GM23338 (cell line): ENCODE data around the gene MON1B. TPM values are rescaled to one million over a fixed set of nuclear protein-coding genes. Genes with fewer than 3 reads are reported as not detected.

Experiments
- ATAC-seq: fragments of 200-7000 bp; cut with Tn5 transposase; 3 replicates; pipeline ENCODE4 v1.9.1; 2020
- DNase-seq: peaks from one replicate; pipeline ENCODE4 v3.0.0-alpha.2; 2015; ENCODE audit warnings: low spot score
- H2AFZ ChIP-seq: fragments of 200-600 bp; sonication (generic); 2 replicates; pipeline ENCODE4 v1.8.0; 2016; ENCODE audit warnings: antibody characterized with exemption, mild to moderate bottlenecking, moderate library complexity
- H3F3A ChIP-seq: fragments of 200-600 bp; sonication (generic); replicated peaks from 2 replicates; pipeline ENCODE4 v1.8.0; 2017; ENCODE audit warnings: antibody characterized with exemption, mixed run types, low read depth
- H3K27ac ChIP-seq: fragments of 200-600 bp; sonication (generic); 2 replicates; pipeline ENCODE4 v1.6.1; 2016; ENCODE audit warnings: low read depth
- H3K27me3 ChIP-seq: fragments of 200-600 bp; sonication (generic); 2 replicates; pipeline ENCODE4 v1.8.0; 2016; ENCODE audit warnings: mild to moderate bottlenecking, mixed run types, moderate library complexity; ENCODE audit not compliant: insufficient read depth
- H3K36me3 ChIP-seq: fragments of 200-600 bp; sonication (generic); 2 replicates; pipeline ENCODE4 v1.8.0; 2016; ENCODE audit warnings: mild to moderate bottlenecking; ENCODE audit not compliant: insufficient read depth
- H3K4me1 ChIP-seq: fragments of 200-600 bp; sonication (generic); 2 replicates; pipeline ENCODE4 v1.8.0; 2016; ENCODE audit warnings: mild to moderate bottlenecking, moderate library complexity; ENCODE audit not compliant: insufficient read depth
- H3K4me2 ChIP-seq: fragments of 200-600 bp; sonication (generic); 2 replicates; pipeline ENCODE4 v1.7.1; 2017; ENCODE audit warnings: mixed run types
- H3K4me3 ChIP-seq: fragments of 200-600 bp; sonication (generic); 2 replicates; pipeline ENCODE4 v1.6.1; 2016; ENCODE audit warnings: mixed run types
- H3K79me2 ChIP-seq: fragments of 200-600 bp; sonication (generic); replicated peaks from 2 replicates; pipeline ENCODE4 v1.8.0; 2017; ENCODE audit warnings: mild to moderate bottlenecking; ENCODE audit not compliant: insufficient read depth
- H3K9me2 ChIP-seq: fragments of 200-600 bp; sonication (generic); 2 replicates; pipeline ENCODE4 v1.8.0; 2017; ENCODE audit not compliant: insufficient read depth
- H4K20me1 ChIP-seq: fragments of 200-600 bp; sonication (generic); replicated peaks from 2 replicates; pipeline ENCODE4 v1.8.0; 2017; ENCODE audit warnings: mild to moderate bottlenecking; ENCODE audit not compliant: insufficient read depth
- H3K27ac Mint-ChIP-seq: 2 replicates; pipeline ENCODE4 v1.8.0; 2020; ENCODE audit warnings: inconsistent platforms, mild to moderate bottlenecking, moderate library complexity, mixed read lengths
- H3K27me3 Mint-ChIP-seq: 3 replicates; pipeline ENCODE4 v1.8.0; 2022; ENCODE audit warnings: low read depth, mild to moderate bottlenecking, moderate library complexity, mixed read lengths, inconsistent platforms; ENCODE audit not compliant: insufficient read depth, poor library complexity
- H3K36me3 Mint-ChIP-seq: 3 replicates; pipeline ENCODE4 v1.8.0; 2021; ENCODE audit warnings: low read depth, mild to moderate bottlenecking, inconsistent platforms, moderate library complexity, mixed read lengths
- H3K4me1 Mint-ChIP-seq: 3 replicates; pipeline ENCODE4 v1.8.0; 2020; ENCODE audit warnings: mild to moderate bottlenecking, inconsistent platforms, mixed read lengths
- H3K4me3 Mint-ChIP-seq: 3 replicates; pipeline ENCODE4 v1.8.0; 2021; ENCODE audit warnings: moderate library complexity, mild to moderate bottlenecking, inconsistent platforms, mixed read lengths
- H3K9me3 Mint-ChIP-seq: 3 replicates; pipeline ENCODE4 v1.8.0; 2020; ENCODE audit warnings: moderate library complexity, mild to moderate bottlenecking, inconsistent platforms, mixed read lengths
- CREB1 ChIP-seq: fragments of 250-450 bp; sonication (Bioruptor Pico); IDR thresholded peaks from 2 replicates; pipeline ENCODE4 v1.5.0; 2020; ENCODE audit warnings: low read depth, mild to moderate bottlenecking, moderate library complexity
- ETS1 ChIP-seq: IDR thresholded peaks from 2 replicates; pipeline ENCODE4 v1.6.1; 2016; ENCODE audit warnings: antibody characterized with exemption
- EZH2 ChIP-seq: fragments of 200-600 bp; sonication (generic); IDR thresholded peaks from one replicate; pipeline ENCODE4 v1.8.0; 2017; ENCODE audit warnings: antibody characterized with exemption, mild to moderate bottlenecking, low read depth; ENCODE audit not compliant: unreplicated experiment
- EZH2phosphoT487 ChIP-seq: fragments of 200-600 bp; sonication (generic); IDR thresholded peaks from one replicate; pipeline ENCODE4 v1.8.1; 2018; ENCODE audit warnings: antibody characterized with exemption; ENCODE audit not compliant: unreplicated experiment
- JUNB ChIP-seq: IDR thresholded peaks from one replicate; pipeline ENCODE4 v1.6.1; 2016; ENCODE audit warnings: antibody characterized with exemption; ENCODE audit not compliant: unreplicated experiment
- NANOG ChIP-seq: IDR thresholded peaks from 2 replicates; pipeline ENCODE4 v1.6.1; 2016; ENCODE audit warnings: antibody characterized with exemption, borderline replicate concordance
- POLR2AphosphoS5 ChIP-seq: IDR thresholded peaks from 2 replicates; pipeline ENCODE4 v1.6.1; 2016; ENCODE audit warnings: antibody characterized with exemption, low read depth
- STAT1 ChIP-seq: IDR thresholded peaks from one replicate; pipeline ENCODE4 v1.6.1; 2016; ENCODE audit warnings: antibody characterized with exemption; ENCODE audit not compliant: unreplicated experiment
- ZNF114 ChIP-seq: fragments of 250-450 bp; sonication (Bioruptor Pico); IDR thresholded peaks from 2 replicates; pipeline ENCODE4 v1.5.0; 2020; ENCODE audit warnings: mild to moderate bottlenecking, moderate library complexity
- ZNF331 ChIP-seq: fragments of 250-450 bp; sonication (Bioruptor Pico); IDR thresholded peaks from 2 replicates; pipeline ENCODE4 v1.5.0; 2020; ENCODE audit warnings: low read depth, mild to moderate bottlenecking, moderate library complexity
- ZNF462 ChIP-seq: fragments of 250-450 bp; sonication (Bioruptor Pico); IDR thresholded peaks from 2 replicates; pipeline ENCODE4 v1.5.0; 2020; ENCODE audit warnings: mild to moderate bottlenecking, moderate library complexity
- polyA plus RNA-seq: library from polyadenylated mRNA; unstranded; fragments of >200 nt; fragmentation: Nextera tagmentation; extraction: Ambion mirVana; gene quantifications from 2 replicates; pipeline ENCODE4 v1.2.1, GENCODE V29; 2016
- total RNA-seq: library from RNA; depleted of rRNA; stranded (reverse); fragments of >200 nt; shearing (Covaris generic); gene quantifications from 2 replicates; pipeline ENCODE4 v1.2.3, GENCODE V29; 2014

The MON1B gene
- total and polyA plus RNA-seq, 2 experiments from 2014 or later = 9.7 to 30.2 TPM

GRCh38 chr16:77231047-77231446 is 40.1 kb downstream of the MON1B start:
- DNase-seq (no peak), ATAC-seq (no peak)
- Histone ChIP-seq H3K9me2 (no peaks in the 10 kb centered on the region), H3K27me3 (no peaks in the 10 kb centered on the region), H4K20me1 (no peaks in the 10 kb centered on the region), H3K4me2 (no peak overlapping the region), H3F3A (no peaks in the 10 kb centered on the region), H3K79me2 (no peaks in the 10 kb centered on the region), H3K36me3 (no peaks in the 10 kb centered on the region), H3K4me3 (no peak overlapping the region), H3K27ac (no peak overlapping the region), H2AFZ (no peak overlapping the region), H3K4me1 (peaks cover 16% of the 10 kb centered on the region)
- no peaks in the 10 kb centered on the region for H3K27me3 Mint-ChIP-seq
- no peaks in the 10 kb centered on the region for H3K36me3 Mint-ChIP-seq
- no peak overlapping the region for H3K4me3 Mint-ChIP-seq
- H3K27ac Mint-ChIP-seq = no peak overlapping the region
- no peaks in the 10 kb centered on the region for H3K9me3 Mint-ChIP-seq
- TF ChIP-seq EZH2 = no peak
- no peak for TF ChIP-seq ZNF331 (CRISPR knock-in tag)
- no peak for TF ChIP-seq STAT1
- TF ChIP-seq JUNB = no peak
- no peak for TF ChIP-seq ZNF114 (CRISPR knock-in tag)
- TF ChIP-seq ETS1 = no peak
- peaks cover 20% of the 10 kb centered on the region for H3K4me1 Mint-ChIP-seq

- Histone ChIP-seq H2AFZ (no peak overlapping the region), H3K36me3 (no peaks in the 10 kb centered on the region), H3K27me3 (peaks cover 6% of the 10 kb centered on the region; the same call in 1 of the 2 replicates), H3K27ac (no peak overlapping the region), H3F3A (0 out of 2 replicates have a peak, but pooled peaks cover 4% of the 10 kb centered on the region), H3K4me3 (no peak overlapping the region), H3K4me2 (no peak overlapping the region), H3K9me2 (no peaks in the 10 kb centered on the region), H3K4me1 (peaks cover 31% of the 10 kb centered on the region), H4K20me1 (no peaks in the 10 kb centered on the region), H3K79me2 (no peaks in the 10 kb centered on the region)
- Mint-ChIP-seq H3K27me3 (no peaks in the 10 kb centered on the region), H3K4me3 (no peak overlapping the region), H3K27ac (peak overlapping the region; percentile 21; the same call in 1 of the 2 replicates), H3K4me1 (peaks cover 27% of the 10 kb centered on the region), H3K36me3 (no peaks in the 10 kb centered on the region), H3K9me3 (no peaks in the 10 kb centered on the region)
- DNase-seq (no peak), ATAC-seq (no peak)
- no peak for TF ChIP-seq EZH2
- no peak for TF ChIP-seq POLR2AphosphoS5
- TF ChIP-seq JUNB = no peak
- no peak for TF ChIP-seq CREB1 (CRISPR knock-in tag)
- TF ChIP-seq ZNF331 (CRISPR knock-in tag) = no peak
- TF ChIP-seq EZH2phosphoT487 = no peak
- no peak for TF ChIP-seq ETS1
- TF ChIP-seq ZNF462 (CRISPR knock-in tag) = no peak
- TF ChIP-seq NANOG = no peak
These were observed 43.0 kb downstream of the MON1B start for GRCh38 chr16:77233799-77234519.
